ENCODE measurements around the gene MAGI2.

GRCh38 chr7:78686189-78686588 lies 767.3 kb downstream of the MAGI2 start:
- TF ChIP-seq POLR2A (IDR thresholded peaks at IDR 0.05) = no peak
- TF ChIP-seq CTCF (IDR thresholded peaks at IDR 0.05) = no peak
